ENCODE data around the gene SPDYE16.
"Not testable (repeated sequence)": the region's sequence is repeated elsewhere in the genome, so short reads cannot be mapped to it uniquely, and the experiment has no call there.

The SPDYE16 gene

DNA sequence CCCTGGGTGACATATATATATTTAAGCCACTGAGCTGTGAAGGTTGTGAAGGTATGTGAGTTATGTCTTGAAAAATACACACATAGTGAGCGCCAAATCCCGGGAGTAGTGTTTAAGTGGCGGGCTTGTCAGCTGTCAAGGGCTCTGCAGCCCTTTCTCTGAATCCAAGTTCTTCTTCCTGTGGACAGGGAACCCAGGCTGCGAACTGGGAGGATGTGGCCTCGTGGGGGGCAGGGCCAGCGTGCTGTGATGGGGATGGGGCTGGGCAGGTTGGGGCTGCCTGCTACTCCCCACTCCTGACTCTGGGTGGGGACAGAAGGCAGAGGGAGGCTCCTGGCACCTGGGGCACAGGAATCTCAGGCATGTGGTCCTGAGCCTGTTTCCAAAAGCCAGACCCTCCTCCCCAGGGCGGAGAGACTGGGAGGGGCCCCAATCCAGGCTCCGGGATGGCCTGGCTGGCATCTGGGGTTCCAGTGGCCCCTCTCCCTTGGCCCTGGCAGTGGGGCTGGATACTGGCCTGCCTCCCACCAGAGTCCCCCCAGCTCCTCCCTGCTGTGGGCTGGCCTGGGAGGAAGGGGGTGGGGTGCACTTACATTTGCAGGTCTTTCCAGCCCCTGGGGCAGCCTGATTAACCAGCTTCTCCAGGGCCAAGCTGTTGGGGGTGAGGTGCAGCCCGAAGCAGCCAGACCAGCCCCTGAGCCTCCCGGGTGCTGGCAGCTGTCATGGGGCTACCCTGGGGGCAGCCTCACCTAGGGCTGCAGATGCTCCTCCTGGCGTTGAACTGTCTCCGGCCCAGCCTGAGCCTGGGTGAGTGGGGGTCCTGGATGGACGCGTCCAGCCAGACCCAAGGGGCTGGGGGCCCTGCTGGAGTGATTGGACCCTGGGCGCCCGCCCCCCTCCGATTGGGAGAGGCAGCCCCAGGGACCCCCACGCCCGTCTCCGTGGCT lies 32.9 kb downstream of the SPDYE16 start, which contains the start of gene UPK3B:
Gene UPK3B (plus strand): TSS at position 622 of the 947 bp plus-strand sequence. CDS start 101 bp downstream, at position 723.
- DNase-seq: peak; percentile 39
- Histone ChIP-seq H3K4me3 (ENCODE audit: low read depth, low read length) (no peak within 1 kb of the TSS), H3K27me3 (no peaks in the 10 kb centered on the region), H3K9me3 (no peaks in the 10 kb centered on the region), H3K36me3 (no peaks in the 10 kb centered on the region), H3K4me1 (no peaks in the 10 kb centered on the region)
- TF ChIP-seq, protein P1, sequence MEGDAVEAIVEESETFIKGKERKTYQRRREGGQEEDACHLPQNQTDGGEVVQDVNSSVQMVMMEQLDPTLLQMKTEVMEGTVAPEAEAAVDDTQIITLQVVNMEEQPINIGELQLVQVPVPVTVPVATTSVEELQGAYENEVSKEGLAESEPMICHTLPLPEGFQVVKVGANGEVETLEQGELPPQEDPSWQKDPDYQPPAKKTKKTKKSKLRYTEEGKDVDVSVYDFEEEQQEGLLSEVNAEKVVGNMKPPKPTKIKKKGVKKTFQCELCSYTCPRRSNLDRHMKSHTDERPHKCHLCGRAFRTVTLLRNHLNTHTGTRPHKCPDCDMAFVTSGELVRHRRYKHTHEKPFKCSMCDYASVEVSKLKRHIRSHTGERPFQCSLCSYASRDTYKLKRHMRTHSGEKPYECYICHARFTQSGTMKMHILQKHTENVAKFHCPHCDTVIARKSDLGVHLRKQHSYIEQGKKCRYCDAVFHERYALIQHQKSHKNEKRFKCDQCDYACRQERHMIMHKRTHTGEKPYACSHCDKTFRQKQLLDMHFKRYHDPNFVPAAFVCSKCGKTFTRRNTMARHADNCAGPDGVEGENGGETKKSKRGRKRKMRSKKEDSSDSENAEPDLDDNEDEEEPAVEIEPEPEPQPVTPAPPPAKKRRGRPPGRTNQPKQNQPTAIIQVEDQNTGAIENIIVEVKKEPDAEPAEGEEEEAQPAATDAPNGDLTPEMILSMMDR (IDR thresholded peaks at IDR 0.05; ENCODE audit: low read depth, low read length): no peak

DNA sequence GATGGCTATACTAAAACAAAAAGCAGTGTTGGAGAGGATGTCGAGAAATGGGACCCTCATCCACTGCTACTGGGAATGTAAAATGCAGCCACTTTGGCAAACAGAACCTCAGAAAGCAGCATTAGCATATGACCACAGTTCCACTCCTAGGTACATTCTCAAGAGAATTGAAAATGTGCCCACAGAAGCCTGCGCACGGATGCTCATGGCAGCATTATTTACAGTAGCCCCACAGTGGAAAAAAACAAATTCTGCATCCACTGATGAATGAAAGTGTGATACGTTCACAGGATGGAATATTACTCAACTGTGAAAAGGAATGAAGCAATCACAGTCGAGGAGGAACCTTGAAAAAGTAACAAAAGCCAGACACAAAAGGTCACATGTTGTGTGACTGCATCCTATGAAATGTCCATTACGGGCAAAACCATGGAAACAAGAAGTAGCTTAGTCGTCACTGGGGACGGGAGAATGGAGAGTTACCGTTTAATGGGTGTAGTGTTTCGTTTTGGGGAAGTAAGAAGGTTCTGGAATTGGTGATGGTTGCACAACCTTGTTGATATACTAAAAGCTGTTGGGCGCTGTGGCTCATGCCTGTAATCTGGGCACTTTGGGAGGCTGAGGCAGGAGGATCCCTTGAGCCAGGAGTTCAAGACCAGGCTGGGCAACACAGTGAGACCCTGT lies 35.2 kb downstream of the SPDYE16 start:
- H3K4me1 ChIP-seq: no peaks in the 10 kb centered on the region
- no peak for DNase-seq

DNA sequence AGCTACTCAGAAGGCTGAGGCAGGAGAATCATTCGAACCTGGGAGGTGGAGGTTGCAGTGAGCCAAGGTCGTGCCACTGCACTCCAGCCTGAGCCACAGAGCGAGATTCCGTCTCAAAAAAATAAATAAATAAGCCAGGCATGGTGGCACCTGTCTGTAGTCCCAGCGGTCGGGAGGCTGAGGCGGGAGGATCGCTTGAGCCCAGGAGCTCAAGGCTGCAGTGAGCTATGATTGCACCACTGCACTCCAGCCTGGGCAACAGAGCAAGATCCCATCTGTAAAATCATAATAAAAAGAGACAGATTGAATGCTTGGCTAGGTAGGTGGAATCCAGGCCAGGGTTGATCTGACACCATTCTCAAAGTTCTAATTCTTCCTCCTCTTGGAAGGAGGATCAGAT lies 36.5 kb downstream of the SPDYE16 start:
- not testable (repeated sequence) for H3K4me1 ChIP-seq; DNase-seq; H3K36me3 ChIP-seq; H3K4me3 ChIP-seq (ENCODE audit: low read depth, low read length); H3K27me3 ChIP-seq; H3K9me3 ChIP-seq

More for the DNA sequence above, 35.2 kb downstream of the SPDYE16 start:
- TF ChIP-seq, protein P1 (IDR thresholded peaks at IDR 0.05; ENCODE audit: low read depth, low read length): no peak
- H3K27me3 ChIP-seq: no peaks in the 10 kb centered on the region
- no peak overlapping the region for H3K4me3 ChIP-seq (ENCODE audit: low read depth, low read length)
- H3K9me3 ChIP-seq: no peaks in the 10 kb centered on the region
- no peaks in the 10 kb centered on the region for H3K36me3 ChIP-seq

DNA sequence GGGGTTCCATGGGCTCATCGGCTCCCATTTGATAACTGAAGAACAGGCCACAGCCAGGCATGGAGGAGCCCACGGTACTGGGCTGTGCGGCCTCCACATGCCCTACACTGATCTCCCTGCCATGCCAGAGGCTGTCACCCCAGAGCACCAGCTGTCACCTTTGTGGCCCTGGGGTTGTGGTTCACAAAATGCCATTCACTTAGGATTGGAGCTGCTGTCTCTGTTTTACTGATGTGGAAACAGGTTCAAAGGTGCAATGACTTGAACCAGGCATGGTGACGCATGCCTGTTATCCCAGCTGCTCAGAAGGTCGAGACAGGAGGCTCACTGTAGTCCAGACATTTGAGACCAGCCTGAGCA lies 37.0 kb downstream of the SPDYE16 start:
- TF ChIP-seq, protein P1 (IDR thresholded peaks at IDR 0.05; ENCODE audit: low read depth, low read length): no peak
- no peaks in the 10 kb centered on the region for H3K27me3 ChIP-seq
- no peaks in the 10 kb centered on the region for H3K4me1 ChIP-seq
- no peaks in the 10 kb centered on the region for H3K9me3 ChIP-seq
- H3K4me3 ChIP-seq (ENCODE audit: low read depth, low read length): no peak overlapping the region
- DNase-seq: no peak
- no peaks in the 10 kb centered on the region for H3K36me3 ChIP-seq

DNA sequence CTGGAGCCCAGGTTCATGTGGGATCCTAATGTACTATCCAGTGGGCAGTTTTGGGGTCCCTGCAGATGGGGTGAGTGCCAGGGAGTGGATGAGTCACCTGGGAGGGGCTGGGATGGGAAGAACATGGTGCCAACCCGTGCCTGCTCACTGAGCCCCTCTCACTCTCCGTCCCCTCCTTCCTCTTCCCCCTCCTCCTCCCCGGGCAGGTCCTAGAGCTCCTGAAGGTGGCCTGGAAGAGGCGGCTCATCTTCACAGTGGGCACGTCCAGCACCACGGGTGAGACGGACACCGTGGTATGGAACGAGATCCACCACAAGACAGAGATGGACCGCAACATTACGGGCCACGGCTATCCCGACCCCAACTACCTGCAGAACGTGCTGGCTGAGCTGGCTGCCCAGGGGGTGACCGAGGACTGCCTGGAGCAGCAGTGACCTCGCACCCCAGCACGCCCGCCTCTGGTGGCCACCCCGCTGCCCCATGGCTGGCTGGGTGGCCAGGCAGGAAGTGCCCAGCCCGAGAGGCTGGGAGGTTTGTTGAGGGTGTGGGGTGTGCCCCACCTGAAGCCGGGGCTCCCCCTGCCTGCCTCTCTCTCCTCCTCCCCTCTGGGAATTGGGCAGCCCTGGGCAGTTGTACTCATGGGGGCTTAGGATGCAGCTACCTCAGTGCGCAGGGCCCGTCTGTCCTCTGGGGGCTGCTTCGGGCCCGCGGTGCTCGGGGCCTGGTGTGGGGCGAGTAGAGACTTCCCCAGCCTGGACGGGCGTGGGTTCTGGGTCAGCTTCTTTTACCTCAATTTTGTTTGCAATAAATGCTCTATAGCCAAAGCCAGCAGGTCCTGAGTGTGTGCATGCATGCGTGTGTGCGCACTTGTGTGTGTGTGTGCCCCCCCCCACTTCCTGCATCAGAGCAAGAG lies 37.7 kb downstream of the SPDYE16 start:
- H3K9me3 ChIP-seq: no peaks in the 10 kb centered on the region
- no peaks in the 10 kb centered on the region for H3K36me3 ChIP-seq
- no peaks in the 10 kb centered on the region for H3K4me1 ChIP-seq
- TF ChIP-seq, protein P1 (IDR thresholded peaks at IDR 0.05; ENCODE audit: low read depth, low read length): no peak
- no peak for DNase-seq
- no peaks in the 10 kb centered on the region for H3K27me3 ChIP-seq
- H3K4me3 ChIP-seq (ENCODE audit: low read depth, low read length): no peak overlapping the region

DNA sequence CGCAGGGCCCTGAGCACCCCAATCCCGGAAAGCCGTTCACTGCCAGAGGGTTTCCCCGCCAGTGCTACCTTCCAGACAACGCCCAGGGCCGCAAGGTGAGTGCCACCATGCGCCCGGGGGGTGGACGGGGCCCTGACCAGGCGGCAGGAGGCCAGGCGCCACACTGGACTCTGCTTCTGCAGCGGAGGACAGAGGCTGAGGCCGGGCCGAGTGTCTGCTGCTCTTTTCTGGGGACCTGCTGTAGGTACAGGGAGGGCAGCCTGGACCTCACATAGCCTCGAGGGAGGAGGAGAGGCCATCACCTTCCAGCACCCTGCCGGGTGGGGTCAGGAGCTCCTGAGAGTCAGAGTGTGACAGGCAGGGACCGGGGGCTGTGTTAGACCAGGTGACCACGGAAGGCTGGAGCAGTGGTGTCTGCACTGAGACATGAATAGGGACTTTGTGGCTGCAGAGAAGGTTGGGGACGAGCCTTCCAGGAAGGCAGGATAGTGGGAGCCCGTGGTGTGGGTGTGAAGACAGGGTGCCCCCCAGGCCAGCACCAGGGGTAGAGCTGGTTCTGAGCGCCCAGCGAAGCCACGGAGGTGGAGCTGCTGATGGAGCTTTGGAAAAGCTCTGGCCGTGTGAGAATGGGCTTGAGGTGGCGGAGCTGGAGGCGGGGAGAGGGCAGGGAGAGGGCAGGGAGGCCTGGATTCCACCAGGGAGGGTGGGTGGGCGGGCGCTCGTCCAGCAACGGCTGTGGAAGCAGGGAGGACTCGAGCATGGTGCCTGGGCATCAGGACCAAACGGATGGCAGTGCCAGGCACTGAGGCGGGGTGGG lies 38.5 kb downstream of the SPDYE16 start:
- not testable (repeated sequence) for H3K4me3 ChIP-seq (ENCODE audit: low read depth, low read length); H3K27me3 ChIP-seq; DNase-seq; H3K36me3 ChIP-seq; H3K9me3 ChIP-seq; H3K4me1 ChIP-seq

DNA sequence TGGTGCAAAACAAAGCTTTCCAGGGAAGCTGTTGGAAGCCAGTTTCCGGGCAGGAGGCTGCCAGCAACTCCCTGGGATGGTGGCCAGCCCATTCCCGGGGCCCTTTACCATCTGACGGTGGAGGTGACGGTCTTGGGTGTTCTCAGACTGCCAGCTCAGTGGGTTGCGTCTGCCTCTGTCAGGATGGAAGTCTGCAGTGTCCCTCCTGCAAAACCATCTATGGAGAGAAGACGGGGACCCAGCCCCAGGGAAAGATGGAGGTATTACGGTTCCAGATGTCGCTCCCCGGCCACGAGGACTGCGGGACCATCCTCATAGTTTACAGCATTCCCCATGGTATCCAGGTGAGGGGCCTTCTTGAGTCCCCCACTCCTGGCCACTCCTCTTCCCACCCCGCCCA lies 39.9 kb downstream of the SPDYE16 start:
- not testable (repeated sequence) for H3K4me3 ChIP-seq (ENCODE audit: low read depth, low read length); H3K36me3 ChIP-seq

DNA sequence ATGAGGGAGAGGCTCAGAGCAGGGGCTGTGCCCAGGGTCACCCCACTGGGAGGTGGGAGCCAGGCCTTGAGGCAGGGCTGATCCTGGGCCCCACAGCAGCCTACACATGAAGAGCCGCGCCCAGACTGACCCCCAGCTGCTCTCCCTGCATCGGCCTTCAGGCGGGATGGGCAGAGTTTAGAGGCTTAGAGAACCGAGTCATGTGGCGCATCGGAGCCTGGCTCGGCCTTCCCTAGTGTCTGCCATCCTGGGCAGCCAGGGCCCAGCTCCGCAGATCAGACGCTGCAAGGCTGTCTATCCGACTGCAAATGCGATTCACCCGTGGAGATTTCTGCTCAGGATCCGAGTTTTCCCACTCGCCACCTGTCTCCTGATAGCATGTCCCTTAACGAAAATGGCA lies 40.3 kb downstream of the SPDYE16 start:
- H3K36me3 ChIP-seq; H3K4me3 ChIP-seq (ENCODE audit: low read depth, low read length); DNase-seq; H3K27me3 ChIP-seq; H3K9me3 ChIP-seq; H3K4me1 ChIP-seq: not testable (repeated sequence)

More for the DNA sequence above, 39.9 kb downstream of the SPDYE16 start:
- H3K27me3 ChIP-seq, H3K9me3 ChIP-seq, H3K4me1 ChIP-seq, DNase-seq: not testable (repeated sequence)

DNA sequence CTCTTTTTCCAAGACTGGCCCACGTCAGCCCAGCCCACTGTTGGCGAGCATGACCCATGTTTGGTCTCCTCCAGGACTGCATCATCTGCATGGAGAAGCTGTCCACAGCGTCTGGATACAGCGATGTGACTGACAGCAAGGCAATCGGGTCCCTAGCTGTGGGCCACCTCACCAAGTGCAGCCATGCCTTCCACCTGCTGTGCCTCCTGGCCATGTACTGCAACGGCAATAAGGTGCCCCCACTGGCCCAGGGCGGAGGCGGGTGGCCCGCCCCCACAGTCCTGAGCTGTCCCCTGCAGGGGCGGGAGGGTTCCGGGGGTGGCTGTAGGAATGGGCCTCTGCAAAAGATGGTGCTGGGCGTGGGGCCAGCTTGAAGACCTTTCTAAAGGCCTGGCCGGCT lies 40.9 kb downstream of the SPDYE16 start:
- H3K27me3 ChIP-seq; H3K36me3 ChIP-seq; H3K4me1 ChIP-seq; H3K9me3 ChIP-seq; H3K4me3 ChIP-seq (ENCODE audit: low read depth, low read length); DNase-seq: not testable (repeated sequence)

DNA sequence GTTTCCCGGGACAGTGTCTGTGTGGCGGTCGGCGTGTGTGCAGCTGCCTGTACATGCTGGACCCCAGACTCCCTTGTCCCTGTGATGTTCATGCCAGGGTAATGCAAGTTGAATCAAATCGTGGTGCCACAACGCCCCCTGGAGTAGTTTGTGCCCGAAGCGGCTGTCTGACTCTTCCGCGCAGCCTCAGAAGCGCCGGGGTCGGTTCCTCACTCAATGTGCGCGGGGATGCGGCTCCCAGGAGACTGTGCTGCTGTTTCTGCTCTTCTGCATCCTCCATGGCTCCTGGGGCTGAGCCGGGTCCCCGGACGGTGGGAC lies 43.2 kb downstream of the SPDYE16 start:
- H3K27me3 ChIP-seq, H3K36me3 ChIP-seq, H3K4me1 ChIP-seq, H3K9me3 ChIP-seq: not testable (repeated sequence)
- DNase-seq: peak; percentile 76
- H3K4me3 ChIP-seq (ENCODE audit: low read depth, low read length): peak overlapping the region; percentile 8; the same call in 1 of the 2 replicates
